H1 (cell line): ENCODE data around the gene EXO1. TPM values are rescaled to one million over a fixed set of nuclear protein-coding genes. Genes with fewer than 3 reads are reported as not detected.

Experiments
- CTCF ChIA-PET: fragments of 300-600 bp; sonication (Branson Sonifier 250); formaldehyde crosslinking; loops from one replicate; lab custom pipeline; 2021; ENCODE audit not compliant: partially characterized antibody; lab: Charles Lee
- POLR2A ChIA-PET: fragments of 300-600 bp; sonication (Branson Sonifier 250); formaldehyde crosslinking; loops from one replicate; lab custom pipeline; 2021; ENCODE audit warnings: inconsistent platforms; ENCODE audit not compliant: partially characterized antibody; lab: Charles Lee
- DNase-seq, 2 experiments: peaks; one replicate each; pipeline versions ENCODE4 v3.0.0 to v3.0.0-alpha.2; 2010 to 2022; ENCODE audit warnings: low spot score in 2 of 2, low read depth in 1 of 2, mixed read lengths in 1 of 2
- FAIRE-seq: peaks from 2 replicates; lab custom pipeline; 2011; peaks lifted over from hg19 to GRCh38; lab: Jason Lieb, UNC
- H2AFZ ChIP-seq: 2 replicates; pipeline ENCODE4 v1.8.1; 2012; ENCODE audit warnings: low read length, inconsistent platforms
- H2AK5ac ChIP-seq: 2 replicates; pipeline ENCODE4 v1.6.1; 2013; ENCODE audit warnings: low read depth, low read length
- H2BK120ac ChIP-seq: replicated peaks from 2 replicates; pipeline ENCODE3; 2013; ENCODE audit warnings: low read depth, low read length, inconsistent platforms
- H2BK12ac ChIP-seq: 2 replicates; pipeline ENCODE4 v1.6.1; 2013; ENCODE audit warnings: low read depth, low read length
- H2BK15ac ChIP-seq: 2 replicates; pipeline ENCODE4 v1.6.1; 2013; ENCODE audit warnings: low read length
- H2BK20ac ChIP-seq: 2 replicates; pipeline ENCODE4 v1.6.1; 2013; ENCODE audit warnings: low read length
- H2BK5ac ChIP-seq: 2 replicates; pipeline ENCODE4 v1.6.1; 2013; ENCODE audit warnings: low read depth, low read length
- H3K14ac ChIP-seq: 2 replicates; pipeline ENCODE4 v1.6.1; 2013; ENCODE audit warnings: inconsistent platforms; ENCODE audit not compliant: insufficient read length
- H3K18ac ChIP-seq: 2 replicates; pipeline ENCODE4 v1.6.1; 2013; ENCODE audit warnings: low read length; ENCODE audit errors: extremely low read depth
- H3K23ac ChIP-seq: 2 replicates; pipeline ENCODE4 v1.6.1; 2013; ENCODE audit warnings: inconsistent platforms; ENCODE audit not compliant: insufficient read length
- H3K23me2 ChIP-seq: 2 replicates; pipeline ENCODE4 v1.6.1; 2013; ENCODE audit warnings: low read depth, low read length
- H3K27ac ChIP-seq: 2 replicates; pipeline ENCODE4 v1.6.1; 2011; ENCODE audit warnings: low read depth, low read length, inconsistent platforms
- H3K27me3 ChIP-seq, 4 experiments: replicated peaks in 1 of 4; 1 replicate in 1 of 4; 2 replicates in 3 of 4; pipeline versions ENCODE4 v1.6.1 to v1.8.1; 2011 to 2013; ENCODE audit warnings: low read length in 3 of 4, mild to moderate bottlenecking in 3 of 4, inconsistent platforms in 2 of 4, mixed read lengths in 2 of 4, moderate library complexity in 1 of 4; ENCODE audit not compliant: control insufficient read depth in 3 of 4, insufficient read depth in 3 of 4; ENCODE audit errors: extremely low read depth in 1 of 4
- H3K36me3 ChIP-seq, 4 experiments: 2 replicates each; pipeline versions ENCODE4 v1.6.1 to v1.8.1; 2011 to 2013; ENCODE audit warnings: mild to moderate bottlenecking in 4 of 4, low read length in 3 of 4, moderate library complexity in 2 of 4, control low read depth in 1 of 4, inconsistent platforms in 1 of 4; ENCODE audit not compliant: insufficient read depth in 4 of 4, control insufficient read depth in 2 of 4
- H3K4ac ChIP-seq: replicated peaks from 2 replicates; pipeline ENCODE3; 2013; ENCODE audit warnings: low read length, low read depth, mixed read lengths, inconsistent platforms; ENCODE audit not compliant: insufficient read length
- H3K4me1 ChIP-seq, 4 experiments: replicated peaks in 1 of 4; 1 replicate in 1 of 4; 2 replicates in 3 of 4; pipeline versions ENCODE4 v1.6.1 to v1.8.1; 2011 to 2013; ENCODE audit warnings: low read length in 3 of 4, inconsistent platforms in 2 of 4, mixed read lengths in 1 of 4; ENCODE audit not compliant: insufficient read depth in 4 of 4, control insufficient read depth in 3 of 4
- H3K4me2 ChIP-seq, 2 experiments: 2 replicates each; pipeline versions ENCODE4 v1.6.1 to v1.8.1; 2011 to 2013; ENCODE audit warnings: low read depth in 2 of 2, low read length in 2 of 2, control low read depth in 1 of 2, inconsistent platforms in 1 of 2, mild to moderate bottlenecking in 1 of 2; ENCODE audit not compliant: insufficient read depth in 1 of 2
- H3K4me3 ChIP-seq, 4 experiments: fragments of 200-600, 300-600 bp in 1 of 4; sonication (generic), shearing (Covaris generic), sonication (Bioruptor Twin) in 1 of 4; 2 replicates each; pipeline versions ENCODE4 v1.5.1 to v1.8.1; 2011 to 2016; ENCODE audit warnings: low read length in 4 of 4, low read depth in 3 of 4, control low read depth in 2 of 4, inconsistent platforms in 2 of 4, mild to moderate bottlenecking in 2 of 4, mixed read lengths in 1 of 4, moderate library complexity in 1 of 4; ENCODE audit not compliant: insufficient read depth in 2 of 4; ENCODE audit errors: extremely low read depth in 1 of 4
- H3K56ac ChIP-seq: replicated peaks from 2 replicates; pipeline ENCODE3; 2013; ENCODE audit warnings: low read depth, mild to moderate bottlenecking, mixed read lengths, low read length, inconsistent platforms; ENCODE audit not compliant: insufficient read length
- H3K79me1 ChIP-seq: 2 replicates; pipeline ENCODE4 v1.6.1; 2013; ENCODE audit warnings: low read depth, low read length, control low read depth
- H3K79me2 ChIP-seq, 2 experiments: 2 replicates each; pipeline versions ENCODE4 v1.6.1 to v1.8.1; 2012 to 2013; ENCODE audit warnings: low read length in 2 of 2, mild to moderate bottlenecking in 2 of 2, inconsistent platforms in 1 of 2; ENCODE audit not compliant: insufficient read depth in 2 of 2, control insufficient read depth in 1 of 2
- H3K9ac ChIP-seq, 4 experiments: replicated peaks in 1 of 4; 1 replicate in 1 of 4; 2 replicates in 3 of 4; pipeline versions ENCODE4 v1.6.1 to v1.8.1; 2011 to 2013; ENCODE audit warnings: low read depth in 3 of 4, low read length in 3 of 4, control low read depth in 2 of 4, mild to moderate bottlenecking in 2 of 4, moderate library complexity in 2 of 4, inconsistent platforms in 1 of 4; ENCODE audit errors: extremely low read depth in 1 of 4
- H3K9me3 ChIP-seq, 2 experiments: 2 replicates each; pipeline versions ENCODE4 v1.6.1 to v1.8.1; 2012 to 2013; ENCODE audit warnings: mild to moderate bottlenecking in 2 of 2, moderate library complexity in 2 of 2, control low read depth in 1 of 2, inconsistent platforms in 1 of 2, low read depth in 1 of 2, low read length in 1 of 2, mixed read lengths in 1 of 2; ENCODE audit not compliant: insufficient read depth in 2 of 2
- H4K20me1 ChIP-seq, 2 experiments: replicated peaks in 1 of 2; 2 replicates each; pipeline versions ENCODE3 to v1.8.1; 2011 to 2013; ENCODE audit warnings: inconsistent platforms in 2 of 2, low read length in 2 of 2, mild to moderate bottlenecking in 1 of 2; ENCODE audit not compliant: insufficient read depth in 2 of 2, control insufficient read depth in 1 of 2
- H4K5ac ChIP-seq: 2 replicates; pipeline ENCODE4 v1.6.1; 2013; ENCODE audit warnings: low read length, low read depth, mixed read lengths, inconsistent platforms; ENCODE audit not compliant: insufficient read length
- H4K8ac ChIP-seq: 2 replicates; pipeline ENCODE4 v1.8.0; 2013; ENCODE audit warnings: mild to moderate bottlenecking, moderate library complexity, low read length, inconsistent platforms; ENCODE audit not compliant: insufficient read depth; ENCODE audit errors: extremely low read depth
- H4K91ac ChIP-seq: replicated peaks from 2 replicates; pipeline ENCODE3; 2013; ENCODE audit warnings: low read length, mixed read lengths, inconsistent platforms; ENCODE audit not compliant: insufficient read length
- JUND ChIP-seq: IDR thresholded peaks from 2 replicates; pipeline ENCODE4 v1.6.1; 2011; ENCODE audit warnings: mild to moderate bottlenecking, improper control_type of control experiment, low read length
- SP4 ChIP-seq: IDR thresholded peaks from 2 replicates; pipeline ENCODE4 v1.6.1; 2012; ENCODE audit warnings: low read length, inconsistent platforms
- SUZ12 ChIP-seq: fragments of 200-600 bp; sonication (generic); IDR thresholded peaks from 2 replicates; pipeline ENCODE4 v1.6.1; 2012; ENCODE audit warnings: mild to moderate bottlenecking, inconsistent platforms, low read length, moderate library complexity, mixed read lengths
- WGBS, 2 experiments: shearing (Covaris generic) in 1 of 2; methylation state at CpG; one replicate each; pipeline versions ENCODE4 v1.1.6 to v1.1.7; 2013 to 2015; ENCODE audit warnings: low lambda C conversion rate in 2 of 2, mixed read lengths in 2 of 2, inconsistent platforms in 1 of 2, low coverage in 1 of 2, missing lambda C conversion rate in 1 of 2; ENCODE audit not compliant: insufficient replicate concordance in 2 of 2, insufficient coverage in 1 of 2, insufficient read length in 1 of 2; ENCODE audit errors: extremely low coverage in 1 of 2, missing lambda C conversion rate in 1 of 2; 5-methylcytosine and 5-hydroxymethylcytosine counted together
- polyA plus RNA-seq, 7 experiments: library from polyadenylated mRNA; depleted of rRNA in 3 of 7; stranded (reverse) in 5 of 7; unstranded in 2 of 7; fragments of >200 nt in 5 of 7; fragments of 200-250 nt in 2 of 7; gene quantifications; 1 replicate in 5 of 7; 2 replicates in 1 of 7; 4 replicates in 1 of 7; pipeline versions ENCODE4 v1.2.1 to v1.2.3, GENCODE V29; 2011 to 2013; ENCODE audit warnings: missing spikeins in 2 of 7, mixed read lengths in 2 of 7
- total RNA-seq: library from RNA; stranded (reverse); fragmentation: NEBNext Ultra II Directional; extraction: Animal tissue kit (Norgen Biotek cat#: 25700); gene quantifications from 2 replicates; pipeline ENCODE4 v1.2.1, GENCODE V29; 2021

The EXO1 gene
- total and polyA plus RNA-seq, 2 of the 8 experiments (the other 6 are each of a cell fraction or from before 2014, with no cell fraction given) = 9.2 to 43.0 TPM

GRCh38 chr1:241813768-241814320 lies 34.2 kb upstream of the EXO1 start:
- H3K4me2 ChIP-seq = no peak overlapping the region
- H3K36me3 ChIP-seq = no peaks in the 10 kb centered on the region
- no peak overlapping the region for H2BK20ac ChIP-seq
- H3K4me1 ChIP-seq = no peaks in the 10 kb centered on the region
- H4K91ac ChIP-seq = no peak overlapping the region
- H2AK5ac ChIP-seq = no peak overlapping the region
- H3K27me3 ChIP-seq = no peaks in the 10 kb centered on the region
- no peak overlapping the region for H3K14ac ChIP-seq
- H2BK120ac ChIP-seq = no peak overlapping the region
- H3K4me3 ChIP-seq = no peak overlapping the region
- CTCF ChIA-PET = no interaction called here
- H3K4ac ChIP-seq = no peak overlapping the region
- H3K27ac ChIP-seq = no peak overlapping the region
- H3K9ac ChIP-seq = no peak overlapping the region
- H3K79me2 ChIP-seq = no peaks in the 10 kb centered on the region
- 84% methylated on average over 8 of the region's 8 CpGs; no CpG with 5 or more reads in 1 of the 2 experiments for WGBS, 2 experiments
- no peak overlapping the region for H2AFZ ChIP-seq
- no peak overlapping the region for H3K56ac ChIP-seq
- TF ChIP-seq SP4 (no peak), JUND (no peak), SUZ12 (no peak)
- no peak overlapping the region for H4K8ac ChIP-seq
- no peak overlapping the region for H2BK5ac ChIP-seq
- H4K20me1 ChIP-seq = no peaks in the 10 kb centered on the region
- no peak overlapping the region for H2BK12ac ChIP-seq
- H4K5ac ChIP-seq = no peak overlapping the region
- no peak for FAIRE-seq
- DNase-seq = no peak
- POLR2A ChIA-PET = no interaction called here
- H3K18ac ChIP-seq = no peak overlapping the region
- H3K23ac ChIP-seq = no peak overlapping the region
- H3K23me2 ChIP-seq = no peaks in the 10 kb centered on the region
- no peaks in the 10 kb centered on the region for H3K79me1 ChIP-seq
- H3K9me3 ChIP-seq = no peaks in the 10 kb centered on the region
- H2BK15ac ChIP-seq = no peak overlapping the region
